GM21723 (cell line): ENCODE measurements around the gene CDCA4.

Experiments used
- ATAC-seq: cut with Tn5 transposase; IDR thresholded peaks from one replicate; pipeline ENCODE4 v1.9.1; 2021; ENCODE audit warnings: mild to moderate bottlenecking, moderate library complexity; ENCODE audit not compliant: unreplicated experiment

CDCA4 gene

DNA sequence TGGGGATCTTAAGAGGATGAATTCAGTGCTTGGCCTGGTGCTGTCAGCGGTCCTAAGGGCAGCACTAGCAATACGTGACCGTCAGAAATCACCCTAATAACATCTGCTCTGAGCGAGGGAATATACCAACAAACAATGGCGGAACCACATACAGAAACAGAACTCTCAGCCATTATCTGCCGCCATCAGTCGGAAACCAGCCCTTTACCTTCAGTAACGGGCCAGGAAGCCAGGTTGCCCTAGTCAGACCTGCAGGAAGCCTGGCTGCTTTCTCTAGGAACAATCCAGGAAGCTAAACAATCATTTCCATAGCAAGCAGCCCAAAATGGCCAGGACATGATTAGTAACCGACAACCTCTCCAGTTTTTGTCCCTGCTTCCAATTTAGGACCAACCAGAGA, 5.6 kb downstream of the CDCA4 start:
- no peak for ATAC-seq

GRCh38 chr14:105014631-105015030, 6.3 kb downstream of the CDCA4 start:
- ATAC-seq, result no peak

- no peak for ATAC-seq
Measured at GRCh38 chr14:105014032-105014431, 6.9 kb downstream of the CDCA4 start.

- no peak for ATAC-seq
Measured at GRCh38 chr14:105013150-105013785, 7.6 kb downstream of the CDCA4 start.

DNA sequence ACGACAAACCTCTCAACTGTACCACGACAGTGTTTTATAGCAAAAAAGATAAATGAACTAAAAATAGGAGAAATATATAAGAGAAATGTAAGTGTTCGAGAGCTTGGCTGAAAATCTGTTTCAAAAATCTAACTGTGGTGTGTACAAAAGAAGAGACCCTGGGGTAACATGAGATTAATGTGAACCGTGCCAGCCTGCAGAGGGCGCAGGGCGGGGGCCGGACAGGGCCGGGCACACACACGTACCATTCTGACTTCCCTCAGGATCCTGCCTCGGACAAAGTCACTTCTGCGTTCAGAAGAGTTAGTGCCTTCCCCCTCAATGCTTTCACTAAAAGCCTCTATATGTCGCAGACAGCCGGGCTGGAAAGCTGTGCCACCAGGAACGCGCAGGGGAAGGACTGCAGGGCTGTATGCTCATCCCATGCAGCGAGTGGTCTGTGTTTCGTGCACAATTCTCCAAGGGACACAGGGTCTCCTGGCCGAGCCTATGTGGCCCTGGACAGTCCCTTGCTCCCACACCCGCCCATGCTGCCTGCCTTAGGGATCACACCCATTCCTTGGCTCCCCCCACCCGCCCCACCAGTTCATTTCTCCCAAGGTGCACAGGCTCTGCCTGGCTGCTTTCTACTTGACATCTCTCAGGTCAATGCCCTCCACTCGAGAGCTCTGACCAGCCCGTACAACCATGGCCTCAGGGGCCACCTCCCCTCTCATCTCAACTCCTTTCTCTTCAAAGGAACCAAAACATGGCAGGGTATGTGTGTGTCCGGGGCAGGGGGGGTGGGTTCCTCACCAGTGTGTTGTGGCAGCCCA, 8.5 kb downstream of the CDCA4 start:
- no peak for ATAC-seq

DNA sequence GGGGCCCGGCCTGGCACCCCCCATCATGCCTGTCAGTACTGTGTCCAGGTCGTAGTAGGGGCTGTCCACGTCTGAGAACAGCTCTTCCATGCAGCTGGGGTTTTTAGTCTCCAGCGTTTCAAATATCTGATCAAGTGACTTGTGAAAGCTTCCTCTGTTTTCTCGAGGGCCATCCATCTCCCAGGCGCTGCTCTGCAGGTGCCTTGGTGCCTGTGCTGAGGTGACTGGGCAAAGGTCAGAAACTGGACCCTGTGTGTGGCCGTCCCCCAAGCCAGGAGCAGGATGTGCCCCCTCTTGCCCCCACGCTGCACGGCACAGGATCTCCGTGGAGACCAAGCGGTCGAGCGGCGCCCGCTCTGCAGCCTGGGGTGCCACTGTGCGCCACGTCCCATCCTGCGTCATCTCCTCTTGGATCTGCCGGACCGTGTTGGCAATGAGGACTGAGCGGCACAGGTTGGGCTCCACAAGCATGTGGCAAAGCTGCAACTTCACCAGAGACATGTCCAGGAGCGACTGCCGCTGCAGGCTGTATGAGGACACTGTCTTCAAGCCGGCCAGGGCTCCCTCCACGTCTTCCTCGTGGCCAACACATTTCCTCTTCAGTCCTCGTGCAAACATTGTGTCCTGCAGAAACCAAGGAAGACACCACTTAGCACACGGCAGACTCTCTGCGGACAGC, 9.4 kb downstream of the CDCA4 start:
- ATAC-seq, result no peak

GRCh38 chr14:105010891-105011291, 10.0 kb downstream of the CDCA4 start:
- ATAC-seq, result no peak

DNA sequence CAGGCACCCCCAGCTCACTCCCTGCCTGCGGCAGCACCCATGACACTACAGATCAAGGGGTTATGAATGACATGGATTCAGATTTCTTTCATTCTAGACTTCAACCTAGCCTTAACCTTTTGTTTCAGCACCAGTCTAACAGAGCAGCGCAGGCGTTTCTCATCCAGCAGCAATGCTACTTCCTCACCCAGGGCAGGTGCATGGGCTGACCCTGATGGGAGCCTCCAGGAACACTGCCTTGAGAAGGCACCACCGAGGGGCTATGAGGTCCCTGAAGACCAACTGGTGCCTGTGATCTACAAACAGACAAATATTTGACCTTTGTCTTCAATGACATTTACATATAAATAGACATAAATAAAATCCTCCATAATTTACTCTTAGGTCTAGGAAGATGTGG, 10.8 kb downstream of the CDCA4 start:
- no peak for ATAC-seq

DNA sequence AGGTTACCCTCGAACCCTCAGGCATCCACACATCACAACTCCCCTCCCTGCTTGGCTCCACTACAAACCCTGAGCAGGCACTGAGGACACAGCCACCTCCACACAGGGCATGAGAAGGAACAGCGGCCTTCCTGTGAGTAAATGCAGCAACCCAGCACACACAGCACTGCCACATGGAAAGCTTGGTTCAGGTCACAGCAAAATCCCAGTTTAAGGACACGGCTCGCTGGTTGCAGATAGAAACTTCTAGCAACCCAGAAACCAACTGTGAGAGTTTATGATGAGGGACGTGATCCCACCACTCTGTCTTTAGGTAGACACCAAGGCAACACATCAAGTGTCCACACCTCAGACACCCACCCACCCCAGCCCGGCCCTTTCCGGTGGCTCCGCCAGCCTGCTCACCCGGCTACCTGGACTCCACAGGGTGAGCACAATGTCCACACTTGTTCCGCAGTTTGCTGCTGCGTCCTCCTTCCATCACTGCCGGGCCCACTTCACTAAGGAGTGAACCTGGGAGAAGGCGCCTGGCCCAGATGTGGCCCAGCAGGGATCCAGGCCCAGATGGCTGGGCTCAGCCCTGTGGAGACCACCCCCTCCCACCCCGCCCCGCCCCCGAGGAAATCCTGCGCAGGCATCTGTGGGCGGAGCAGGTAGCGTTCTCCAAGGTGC, 13.2 kb downstream of the CDCA4 start:
- no peak for ATAC-seq

- no peak for ATAC-seq
Measured at GRCh38 chr14:105006831-105007592, 13.9 kb downstream of the CDCA4 start.

GRCh38 chr14:105005929-105006830, 14.7 kb downstream of the CDCA4 start:
- ATAC-seq, result no peak

GRCh38 chr14:105005329-105005928, 15.5 kb downstream of the CDCA4 start:
- no peak for ATAC-seq

DNA sequence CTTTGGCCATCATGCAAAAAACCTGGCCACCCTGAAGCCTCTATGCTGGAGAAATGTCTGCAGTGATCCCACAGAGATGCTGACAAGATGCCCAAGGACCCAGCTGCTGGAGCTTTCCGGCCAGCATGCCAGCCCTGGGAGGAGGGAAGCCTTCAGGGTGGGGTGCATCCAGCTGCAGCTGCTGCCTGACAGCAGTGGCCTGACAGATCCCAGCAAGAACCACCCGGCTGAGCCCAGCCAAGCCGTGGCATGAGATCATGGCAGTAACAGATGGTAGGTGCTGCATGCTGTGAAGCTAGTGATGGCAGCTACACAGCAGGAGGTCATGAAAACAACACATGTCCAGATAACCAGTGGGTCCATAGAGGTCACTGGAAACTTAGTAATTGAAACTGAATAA, 21.5 kb downstream of the CDCA4 start:
- ATAC-seq, result no peak

GRCh38 chr14:104998801-104999200, 22.1 kb downstream of the CDCA4 start:
- no peak for ATAC-seq

DNA sequence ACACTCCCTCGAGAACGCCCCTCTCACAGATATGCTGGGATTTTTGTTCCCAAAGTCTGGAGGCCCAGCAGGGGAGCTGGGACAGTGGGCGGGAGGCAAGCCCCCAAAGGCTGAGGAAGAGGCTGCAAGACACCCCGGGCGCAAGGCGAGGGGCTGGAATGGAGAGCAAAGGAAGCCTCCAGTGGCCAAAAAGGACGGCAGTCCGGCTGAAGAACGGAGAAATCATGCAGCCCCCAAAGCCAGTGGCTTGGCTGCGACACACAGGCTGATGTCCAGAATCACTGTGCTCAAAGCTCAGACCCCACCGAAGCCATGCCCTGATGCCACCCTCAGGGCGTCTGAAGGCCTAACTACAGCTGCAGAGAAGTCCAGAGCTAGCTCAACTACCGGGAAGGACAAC, 24.4 kb downstream of the CDCA4 start:
- no peak for ATAC-seq

- no peak for ATAC-seq
Measured at GRCh38 chr14:104996032-104996431, 24.9 kb downstream of the CDCA4 start.

GRCh38 chr14:104994978-104995377, 25.9 kb downstream of the CDCA4 start:
- ATAC-seq, result no peak

- no peak for ATAC-seq
Measured at GRCh38 chr14:104993808-104994591, 26.9 kb downstream of the CDCA4 start.
